ENCODE results near the gene GPR151. TPM values are rescaled to one million over a fixed set of nuclear protein-coding genes. Genes with fewer than 3 reads are reported as not detected.

Gene GPR151
- total and polyA plus RNA-seq, 2 donors (not counting 1 experiment from before 2014, with no cell fraction given) = not detected

DNA sequence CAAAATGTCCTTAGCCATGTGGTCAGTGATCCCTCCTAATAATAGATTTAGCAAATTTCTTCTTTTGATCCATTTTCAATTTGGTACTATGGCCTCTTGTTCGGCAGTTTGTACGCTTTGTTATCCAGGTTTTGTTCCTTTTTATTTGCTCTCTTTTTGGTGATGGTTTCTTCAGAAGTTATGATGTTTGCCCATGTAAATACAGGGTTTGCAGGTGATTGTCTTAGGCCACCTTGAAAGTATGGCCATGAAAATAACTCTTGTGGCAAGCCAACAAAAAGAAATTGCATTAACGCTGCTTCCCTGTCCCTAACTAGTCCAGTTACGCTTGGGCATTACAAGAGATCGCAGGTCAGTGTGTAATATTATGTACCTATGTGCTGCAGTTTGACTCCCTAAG lies 8.6 kb downstream of the GPR151 start:
- Histone ChIP-seq H3K4me1 (ENCODE audit: control insufficient read depth, extremely low read depth, insufficient read depth, low read length) (no peaks in the 10 kb centered on the region), H3K9me3 (ENCODE audit: control insufficient read depth, insufficient read depth, low read depth, low read length) (no peaks in the 10 kb centered on the region), H3K79me2 (ENCODE audit: control insufficient read depth, insufficient read depth, low read length) (no peaks in the 10 kb centered on the region), H3K9ac (ENCODE audit: insufficient read depth, low read length) (no peak overlapping the region), H3K27me3 (ENCODE audit: control insufficient read depth, insufficient read depth, low read length) (no peaks in the 10 kb centered on the region), H3K36me3 (ENCODE audit: control insufficient read depth, insufficient read depth, low read length) (peaks cover 8% of the 10 kb centered on the region), H3K4me3 (replicated peaks in 1 of 4; ENCODE audit: control extremely low read depth in 1 of 4, insufficient read depth in 1 of 4, low read depth in 3 of 4, low read length in 4 of 4) (no peak overlapping the region), H4K20me1 (ENCODE audit: control insufficient read depth, extremely low read depth, insufficient read depth, low read length) (no peaks in the 10 kb centered on the region), H3K27ac (ENCODE audit: insufficient read depth, low read length) (no peak overlapping the region), H2AFZ (ENCODE audit: low read length) (no peak overlapping the region), H3K4me2 (ENCODE audit: extremely low read depth, insufficient read depth, low read length) (no peak overlapping the region)
- DNase-seq (ENCODE audit: low read depth in 2 of 2) = no peak
- TF ChIP-seq CTCF (conservative IDR thresholded peaks at IDR 0.05 in 1 of 2, IDR thresholded peaks at IDR 0.05 in 1 of 2; ENCODE audit: low read depth in 1 of 2, low read length in 2 of 2) (no peak), EZH2 (IDR thresholded peaks at IDR 0.05; ENCODE audit: low read length, missing control alignments) (no peak)

DNA sequence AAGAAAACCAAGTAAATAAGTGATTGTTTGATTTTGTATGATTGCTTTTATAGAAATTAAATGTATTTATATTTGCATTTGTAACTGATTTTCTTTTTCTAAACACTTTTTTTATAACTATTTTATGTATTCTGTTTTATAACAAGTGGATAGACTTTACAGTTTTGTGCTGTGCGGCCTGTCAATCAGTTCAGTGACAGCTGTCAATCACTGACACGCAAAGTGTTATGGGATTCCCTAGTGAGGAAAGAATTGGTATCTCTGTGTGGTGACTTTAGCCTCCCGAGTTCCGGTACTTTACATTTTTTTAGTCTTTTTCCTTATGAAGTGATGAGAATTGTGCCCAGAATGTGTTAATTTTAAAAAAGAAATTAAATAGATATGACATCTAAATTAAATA lies 16.3 kb downstream of the GPR151 start:
- H4K20me1 ChIP-seq (ENCODE audit: control insufficient read depth, extremely low read depth, insufficient read depth, low read length) = no peaks in the 10 kb centered on the region

DNA sequence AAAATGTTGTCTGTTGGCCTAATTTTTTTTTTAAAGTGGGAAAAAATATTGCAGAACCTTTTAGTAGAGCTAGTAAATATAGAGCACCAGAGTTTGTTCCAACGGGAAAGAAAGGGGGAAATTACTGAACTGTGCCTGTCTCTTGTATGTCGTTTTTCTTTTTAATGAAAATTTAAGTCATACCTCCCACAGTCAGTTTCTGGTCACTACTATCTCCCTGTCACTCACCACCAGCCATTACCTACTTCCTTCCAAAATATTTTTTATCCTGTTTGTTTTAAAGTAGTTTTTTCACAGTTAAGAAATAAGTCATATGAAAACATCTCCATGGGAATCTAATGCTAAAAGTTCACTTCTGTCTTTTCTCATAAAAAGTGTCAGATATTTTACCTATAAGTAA lies 21.3 kb downstream of the GPR151 start:
- Histone ChIP-seq H3K9ac (ENCODE audit: insufficient read depth, low read length) (no peak overlapping the region), H3K27me3 (ENCODE audit: control insufficient read depth, insufficient read depth, low read length) (no peaks in the 10 kb centered on the region), H3K27ac (ENCODE audit: insufficient read depth, low read length) (no peak overlapping the region), H3K36me3 (ENCODE audit: control insufficient read depth, insufficient read depth, low read length) (peaks cover 1% of the 10 kb centered on the region), H3K4me1 (ENCODE audit: control insufficient read depth, extremely low read depth, insufficient read depth, low read length) (no peaks in the 10 kb centered on the region), H3K9me3 (ENCODE audit: control insufficient read depth, insufficient read depth, low read depth, low read length) (no peaks in the 10 kb centered on the region), H3K79me2 (ENCODE audit: control insufficient read depth, insufficient read depth, low read length) (no peaks in the 10 kb centered on the region), H4K20me1 (ENCODE audit: control insufficient read depth, extremely low read depth, insufficient read depth, low read length) (no peaks in the 10 kb centered on the region), H2AFZ (ENCODE audit: low read length) (no peak overlapping the region), H3K4me3 (replicated peaks in 1 of 4; ENCODE audit: control extremely low read depth in 1 of 4, insufficient read depth in 1 of 4, low read depth in 3 of 4, low read length in 4 of 4) (no peak overlapping the region), H3K4me2 (ENCODE audit: extremely low read depth, insufficient read depth, low read length) (no peak overlapping the region)
- no peak for DNase-seq (ENCODE audit: low read depth in 2 of 2)
- no peak for TF ChIP-seq CTCF (conservative IDR thresholded peaks at IDR 0.05 in 1 of 2, IDR thresholded peaks at IDR 0.05 in 1 of 2; ENCODE audit: low read depth in 1 of 2, low read length in 2 of 2)
- no peak for TF ChIP-seq EZH2 (IDR thresholded peaks at IDR 0.05; ENCODE audit: low read length, missing control alignments)

More for the DNA sequence above, 16.3 kb downstream of the GPR151 start:
- Histone ChIP-seq H3K27me3 (ENCODE audit: control insufficient read depth, insufficient read depth, low read length) (no peaks in the 10 kb centered on the region), H2AFZ (ENCODE audit: low read length) (no peak overlapping the region), H3K4me1 (ENCODE audit: control insufficient read depth, extremely low read depth, insufficient read depth, low read length) (no peaks in the 10 kb centered on the region), H3K4me2 (ENCODE audit: extremely low read depth, insufficient read depth, low read length) (no peak overlapping the region), H3K9me3 (ENCODE audit: control insufficient read depth, insufficient read depth, low read depth, low read length) (no peaks in the 10 kb centered on the region), H3K4me3 (replicated peaks in 1 of 4; ENCODE audit: control extremely low read depth in 1 of 4, insufficient read depth in 1 of 4, low read depth in 3 of 4, low read length in 4 of 4) (no peak overlapping the region), H3K27ac (ENCODE audit: insufficient read depth, low read length) (no peak overlapping the region), H3K9ac (ENCODE audit: insufficient read depth, low read length) (no peak overlapping the region), H3K36me3 (ENCODE audit: control insufficient read depth, insufficient read depth, low read length) (peaks cover 3% of the 10 kb centered on the region), H3K79me2 (ENCODE audit: control insufficient read depth, insufficient read depth, low read length) (no peaks in the 10 kb centered on the region)
- no peak for DNase-seq (ENCODE audit: low read depth in 2 of 2)
- TF ChIP-seq CTCF (conservative IDR thresholded peaks at IDR 0.05 in 1 of 2, IDR thresholded peaks at IDR 0.05 in 1 of 2; ENCODE audit: low read depth in 1 of 2, low read length in 2 of 2) (no peak), EZH2 (IDR thresholded peaks at IDR 0.05; ENCODE audit: low read length, missing control alignments) (no peak)
